Measurements from ENCODE around the gene EVI5L.

Gene EVI5L

GRCh38 chr19:7862413-7862951 is 32.5 kb downstream of the EVI5L start:
- no peak for DNase-seq

GRCh38 chr19:7863157-7863970 is 33.3 kb downstream of the EVI5L start:
- DNase-seq, result no peak

- no peak for DNase-seq
These were observed 34.1 kb downstream of the EVI5L start for GRCh38 chr19:7863971-7864689.

GRCh38 chr19:7864690-7865074 is 34.7 kb downstream of the EVI5L start:
- no peak for DNase-seq

GRCh38 chr19:7865262-7865911 is 35.4 kb downstream of the EVI5L start:
- no peak for DNase-seq

- DNase-seq, result no peak
These were observed 36.5 kb downstream of the EVI5L start for GRCh38 chr19:7866399-7867091.

GRCh38 chr19:7867092-7867844 is 37.2 kb downstream of the EVI5L start:
- DNase-seq, result no peak

GRCh38 chr19:7868326-7868670 is 38.3 kb downstream of the EVI5L start:
- DNase-seq, result no peak

GRCh38 chr19:7868671-7869452 is 38.8 kb downstream of the EVI5L start:
- DNase-seq, result no peak

GRCh38 chr19:7869453-7869909 is 39.5 kb downstream of the EVI5L start:
- no peak for DNase-seq

GRCh38 chr19:7869910-7870511 is 40.0 kb downstream of the EVI5L start:
- no peak for DNase-seq

- peak; percentile 44 for DNase-seq
These were observed 40.8 kb downstream of the EVI5L start for GRCh38 chr19:7870571-7871436.

GRCh38 chr19:7871437-7872305 is 41.7 kb downstream of the EVI5L start:
- DNase-seq, result peak; percentile 97

- no peak for DNase-seq
These were observed 42.5 kb downstream of the EVI5L start for GRCh38 chr19:7872306-7873204.

- DNase-seq, result no peak
These were observed 43.5 kb downstream of the EVI5L start for GRCh38 chr19:7873304-7874075.

GRCh38 chr19:7874076-7874896 is 44.3 kb downstream of the EVI5L start, which contains the start of gene PRR36:
TSS of gene PRR36 (minus strand) at chr19:7874390. CDS start at chr19:7873689, 701 bp downstream.
- DNase-seq, result peak; percentile 81

All from NCI-H2029 (cell line).